22Rv1 (cell line): ENCODE measurements around the gene ENPP5.

ENCODE experiments used
- ZFX ChIP-seq: fragments of 450-650 bp; IDR thresholded peaks from 2 replicates; pipeline ENCODE4 v1.6.1; 2017; ENCODE audit warnings: antibody characterized with exemption, borderline replicate concordance
- TF ChIP-seq, protein P1 (sequence below): fragments of 450-650 bp; IDR thresholded peaks from 2 replicates; pipeline ENCODE4 v1.5.1; 2017; ENCODE audit warnings: mild to moderate bottlenecking

DNA sequence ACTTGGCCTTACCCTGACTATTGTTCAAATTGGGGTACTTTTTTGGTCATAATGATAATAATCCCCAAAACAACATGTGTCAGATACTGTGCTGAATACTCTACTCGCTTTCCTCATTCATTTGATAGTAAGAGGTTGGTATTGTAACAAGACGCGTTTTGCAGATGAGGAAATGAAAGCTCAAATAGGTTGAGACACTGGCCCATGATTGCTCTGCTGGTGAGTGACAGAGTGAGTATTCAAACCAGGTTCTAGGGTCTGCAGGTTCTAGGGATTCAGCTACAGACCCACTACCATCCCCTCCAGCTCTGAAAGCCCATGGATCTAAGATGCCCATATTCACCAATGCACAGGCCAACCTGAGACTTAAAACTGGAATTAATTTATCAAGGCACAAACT is 42.3 kb downstream of the ENPP5 start:
- TF ChIP-seq, protein P1, sequence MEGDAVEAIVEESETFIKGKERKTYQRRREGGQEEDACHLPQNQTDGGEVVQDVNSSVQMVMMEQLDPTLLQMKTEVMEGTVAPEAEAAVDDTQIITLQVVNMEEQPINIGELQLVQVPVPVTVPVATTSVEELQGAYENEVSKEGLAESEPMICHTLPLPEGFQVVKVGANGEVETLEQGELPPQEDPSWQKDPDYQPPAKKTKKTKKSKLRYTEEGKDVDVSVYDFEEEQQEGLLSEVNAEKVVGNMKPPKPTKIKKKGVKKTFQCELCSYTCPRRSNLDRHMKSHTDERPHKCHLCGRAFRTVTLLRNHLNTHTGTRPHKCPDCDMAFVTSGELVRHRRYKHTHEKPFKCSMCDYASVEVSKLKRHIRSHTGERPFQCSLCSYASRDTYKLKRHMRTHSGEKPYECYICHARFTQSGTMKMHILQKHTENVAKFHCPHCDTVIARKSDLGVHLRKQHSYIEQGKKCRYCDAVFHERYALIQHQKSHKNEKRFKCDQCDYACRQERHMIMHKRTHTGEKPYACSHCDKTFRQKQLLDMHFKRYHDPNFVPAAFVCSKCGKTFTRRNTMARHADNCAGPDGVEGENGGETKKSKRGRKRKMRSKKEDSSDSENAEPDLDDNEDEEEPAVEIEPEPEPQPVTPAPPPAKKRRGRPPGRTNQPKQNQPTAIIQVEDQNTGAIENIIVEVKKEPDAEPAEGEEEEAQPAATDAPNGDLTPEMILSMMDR = no peak
- TF ChIP-seq ZFX = no peak
